Right hindlimb (tissue), 1 donor: Measurements from ENCODE around the gene PTCH2.
"Not testable (repeated sequence)": the region's sequence is repeated elsewhere in the genome, so short reads cannot be mapped to it uniquely, and the experiment has no call there.

Source experiments
- DNase-seq: peaks from one replicate; pipeline ENCODE4 v3.0.0-alpha.2; 2018

The PTCH2 gene

GRCh38 chr1:44802306-44803061 lies 40.6 kb downstream of the PTCH2 start:
- DNase-seq = peak; percentile 71

- DNase-seq = peak; percentile 26
These were observed 41.4 kb downstream of the PTCH2 start for GRCh38 chr1:44801491-44802305.

GRCh38 chr1:44799770-44800584 lies 43.1 kb downstream of the PTCH2 start, which contains the start of gene PLK3:
TSS of gene PLK3 (plus strand) at chr1:44800377. CDS start at chr1:44800464, 87 bp downstream.
- peak; percentile 98 for DNase-seq

GRCh38 chr1:44798481-44799365 lies 44.3 kb downstream of the PTCH2 start:
- no peak for DNase-seq

- not testable (repeated sequence) for DNase-seq
These were observed 45.2 kb downstream of the PTCH2 start for GRCh38 chr1:44797886-44798285.

GRCh38 chr1:44792736-44793502 lies 50.1 kb downstream of the PTCH2 start:
- no peak for DNase-seq

- DNase-seq = no peak
These were observed 51.9 kb downstream of the PTCH2 start for GRCh38 chr1:44790968-44791801.

- DNase-seq = no peak
These were observed 54.8 kb downstream of the PTCH2 start, which contains the start of gene BEST4 for GRCh38 chr1:44788120-44788860. TSS of gene BEST4 (minus strand) at chr1:44788170. CDS start at chr1:44787705, 465 bp downstream.

GRCh38 chr1:44787506-44787905 lies 55.5 kb downstream of the PTCH2 start:
- DNase-seq = no peak

- no peak for DNase-seq
These were observed 56.1 kb downstream of the PTCH2 start for GRCh38 chr1:44786841-44787426.

GRCh38 chr1:44786138-44786840 lies 56.8 kb downstream of the PTCH2 start:
- DNase-seq = peak; percentile 81

- DNase-seq = no peak
These were observed 57.4 kb downstream of the PTCH2 start for GRCh38 chr1:44785501-44786137.

GRCh38 chr1:44785029-44785380 lies 58.0 kb downstream of the PTCH2 start:
- DNase-seq = peak; percentile 44

GRCh38 chr1:44784094-44785028 lies 58.7 kb downstream of the PTCH2 start:
- peak; percentile 67 for DNase-seq

- peak; percentile 27 for DNase-seq
These were observed 59.4 kb downstream of the PTCH2 start for GRCh38 chr1:44783697-44784093.

GRCh38 chr1:44780583-44781121 lies 62.4 kb downstream of the PTCH2 start:
- DNase-seq = no peak
